Superior temporal gyrus (tissue), 1 donor: ENCODE results near the gene CAMTA1.
"Not testable (repeated sequence)": the region's sequence is repeated elsewhere in the genome, so short reads cannot be mapped to it uniquely, and the experiment has no call there.

Experiments used
- DNase-seq: peaks from one replicate; pipeline ENCODE4 v3.0.0-alpha.2; 2016; ENCODE audit errors: extremely low spot score

The CAMTA1 gene

DNA sequence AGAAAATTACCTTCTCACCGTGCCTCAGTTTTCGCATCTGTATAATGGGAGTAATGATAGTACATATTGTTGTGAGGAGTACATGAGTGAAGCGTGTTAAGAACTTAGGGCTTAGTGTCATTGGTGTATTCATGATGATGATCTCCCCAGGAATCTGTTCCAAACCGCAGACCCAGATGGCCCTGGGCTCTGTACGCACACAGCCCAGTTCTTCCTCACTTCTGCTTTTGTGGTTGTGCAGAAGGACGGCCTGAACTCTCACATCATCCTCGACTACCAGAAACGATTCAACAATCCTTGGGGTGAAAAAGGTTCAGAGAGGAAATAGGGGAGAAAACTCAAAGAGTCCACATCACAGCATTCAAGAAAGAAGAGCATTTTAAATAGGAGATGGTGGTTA, 323.0 kb downstream of the CAMTA1 start:
- no peak for DNase-seq

DNA sequence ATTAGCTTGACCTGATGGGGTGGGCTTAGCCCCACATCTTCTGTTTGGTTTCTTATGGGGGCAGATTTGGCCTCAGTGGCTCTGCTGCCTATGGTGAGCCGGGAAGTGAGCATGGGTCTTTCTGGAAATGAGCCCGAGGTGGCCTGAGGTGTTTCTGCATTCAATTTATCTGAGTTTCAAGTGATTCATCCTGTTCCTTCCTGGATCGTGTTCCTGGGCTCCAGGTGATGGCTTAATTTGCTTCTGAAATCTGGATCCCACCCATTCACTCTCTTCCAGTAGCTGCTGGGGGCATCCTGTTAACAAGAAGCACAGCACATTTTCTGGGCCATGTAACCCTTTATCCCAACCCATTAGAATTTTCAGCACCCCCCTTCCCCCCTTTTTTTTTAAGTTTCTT, 324.6 kb downstream of the CAMTA1 start:
- no peak for DNase-seq

DNA sequence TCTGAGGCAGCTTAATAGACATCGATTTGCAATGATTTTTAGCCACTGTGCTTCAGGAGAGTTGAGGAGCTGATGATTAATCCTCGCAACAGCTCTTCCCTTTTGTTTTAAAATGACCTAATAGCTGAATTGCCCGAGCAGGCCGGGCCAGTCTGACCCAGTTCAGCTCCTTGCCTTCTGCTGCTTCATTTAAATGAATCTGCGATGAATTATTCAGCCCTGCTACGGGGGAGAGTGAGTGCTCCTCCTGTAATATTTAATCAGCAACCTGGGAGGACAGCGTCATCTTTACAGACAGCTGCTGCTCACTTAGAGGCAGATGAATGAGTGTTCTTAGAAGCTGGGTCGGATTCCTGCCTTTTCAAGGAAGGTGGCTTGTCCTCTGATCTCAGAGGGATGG, 325.1 kb downstream of the CAMTA1 start:
- no peak for DNase-seq

DNA sequence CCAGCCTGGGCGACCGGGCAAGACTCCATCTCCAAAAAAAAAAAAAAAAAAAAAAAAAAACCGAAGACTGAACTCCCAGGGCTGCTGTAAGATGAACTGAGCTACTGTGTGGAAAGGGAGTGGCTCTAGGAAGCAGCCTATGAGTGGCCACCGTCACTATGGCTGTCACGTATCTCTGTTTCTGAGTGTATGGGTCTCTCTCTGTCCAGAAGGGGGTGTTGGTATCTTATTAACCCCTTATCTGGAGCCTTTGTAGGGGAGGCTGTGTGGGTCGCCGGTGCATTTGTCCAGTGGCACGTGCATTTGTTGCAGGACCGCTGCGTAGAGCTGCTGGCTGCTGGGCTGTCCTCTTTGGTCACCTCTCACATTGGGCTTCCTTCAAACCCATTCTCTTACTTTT, 326.6 kb downstream of the CAMTA1 start:
- DNase-seq, result no peak

DNA sequence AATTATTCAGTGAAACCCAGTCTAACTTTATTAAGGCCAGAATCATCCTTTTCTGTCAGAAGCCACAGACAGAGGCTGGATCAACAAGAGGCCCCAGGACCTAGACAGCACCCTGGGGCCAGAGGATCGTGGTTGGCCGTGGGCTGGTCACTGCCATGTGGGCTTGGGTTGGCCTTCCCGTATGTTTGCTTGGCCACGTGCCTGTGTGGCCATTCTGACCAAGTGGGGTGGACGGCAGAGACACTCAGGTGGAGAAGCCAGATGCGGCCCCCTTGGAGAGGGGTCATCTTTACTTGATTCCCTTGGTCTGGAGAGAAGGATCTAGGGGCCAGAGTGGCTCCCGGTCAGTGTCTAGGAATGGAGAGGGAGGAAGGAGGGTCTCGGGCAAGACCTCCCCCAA, 327.9 kb downstream of the CAMTA1 start:
- no peak for DNase-seq

DNA sequence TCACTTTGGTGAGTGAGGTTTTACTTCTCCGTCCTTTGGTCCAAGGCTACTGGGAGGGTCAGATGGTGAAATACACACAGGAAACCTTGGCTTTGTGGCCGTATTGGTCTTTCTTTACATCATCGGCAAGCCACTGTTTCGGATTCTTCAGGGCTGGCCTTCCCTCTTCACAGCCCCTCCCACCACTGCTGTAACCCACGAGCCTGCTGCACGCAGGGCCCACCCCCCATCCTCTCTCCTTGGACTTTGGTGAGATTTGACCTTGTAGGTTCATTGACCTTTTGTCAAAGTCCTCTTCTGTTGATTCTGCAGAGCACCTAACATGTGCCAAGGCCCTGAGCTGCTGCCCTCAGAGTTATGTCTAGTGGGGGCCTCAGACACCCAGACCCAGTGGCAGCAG, 328.6 kb downstream of the CAMTA1 start:
- no peak for DNase-seq

DNA sequence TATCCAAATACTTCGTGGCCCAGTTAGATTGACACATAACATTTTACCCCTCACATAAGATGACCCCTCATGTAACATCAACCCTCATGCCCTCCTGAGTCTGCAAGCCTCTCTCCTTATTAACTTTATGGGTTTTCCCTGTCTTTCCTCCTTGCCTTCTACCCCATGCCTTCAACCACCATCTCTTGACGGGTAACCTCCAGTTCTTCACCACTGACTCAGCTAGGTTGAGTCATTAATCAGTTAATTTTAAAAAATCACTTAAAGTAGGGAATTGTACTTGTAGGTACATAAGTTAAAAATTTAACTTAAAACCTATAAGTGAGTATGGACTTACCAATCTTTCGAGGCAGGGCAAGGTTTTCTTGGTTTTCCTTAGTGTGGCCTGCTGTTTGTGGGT, 330.7 kb downstream of the CAMTA1 start:
- DNase-seq, result no peak

DNA sequence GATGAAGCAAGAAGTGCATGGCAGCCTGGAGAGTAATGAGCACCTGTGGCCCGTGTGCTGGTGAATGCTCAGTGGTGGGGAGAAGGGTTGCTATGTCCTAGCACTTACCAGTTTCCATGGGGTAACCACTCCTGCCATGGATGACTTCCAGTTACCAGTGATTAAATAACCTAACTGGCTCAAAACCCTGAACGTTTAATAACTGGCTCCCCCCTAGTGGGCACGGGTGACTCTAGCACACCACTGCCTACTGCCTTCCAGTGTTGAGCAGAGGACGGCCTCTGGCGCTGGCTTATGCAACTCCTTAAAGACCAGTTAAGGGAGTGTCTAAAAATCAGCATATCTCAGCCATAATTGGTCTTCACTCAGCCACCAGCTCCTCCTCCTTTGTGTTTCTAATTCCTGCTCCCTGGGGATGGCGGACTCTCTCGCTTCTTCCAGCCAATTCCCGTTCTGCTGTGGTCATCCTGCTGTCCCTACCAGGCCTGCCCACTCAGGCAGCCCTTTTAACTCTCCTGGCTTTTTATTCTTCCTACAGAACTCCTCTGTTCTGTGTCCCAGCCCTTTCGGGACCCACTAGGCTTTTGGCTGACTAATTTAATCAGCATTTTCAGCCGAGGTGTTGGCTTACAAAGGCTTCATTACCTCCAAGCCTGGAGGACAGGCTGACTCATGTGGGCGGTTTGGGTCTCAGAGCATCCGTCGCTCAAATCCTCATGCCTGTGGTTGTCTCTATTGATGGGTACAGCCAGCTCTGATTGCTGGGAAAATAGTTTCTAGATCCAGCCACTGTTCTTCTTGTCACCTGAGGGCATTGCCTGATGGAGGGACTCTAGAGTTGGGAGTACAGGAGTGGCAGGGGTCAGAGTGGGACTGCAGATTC, 332.4 kb downstream of the CAMTA1 start:
- no peak for DNase-seq

DNA sequence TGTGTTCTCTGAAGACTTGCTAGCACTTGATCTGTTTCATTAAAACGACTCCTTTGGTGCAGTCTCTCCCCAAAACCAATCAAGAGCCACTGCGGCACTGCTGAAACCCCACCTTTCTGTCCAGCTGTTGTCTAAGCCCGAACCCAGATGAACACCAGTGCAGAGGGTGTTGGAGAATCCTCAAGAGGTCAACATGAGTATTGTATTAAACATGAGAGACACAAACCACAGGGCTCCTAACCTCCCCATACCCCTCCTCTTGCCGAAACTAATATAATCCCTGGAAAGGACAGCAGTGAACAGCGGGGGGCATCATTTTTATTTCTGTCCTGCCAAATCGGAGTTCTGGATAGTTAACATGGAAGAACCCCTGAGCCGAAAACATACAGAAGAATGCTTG, 333.9 kb downstream of the CAMTA1 start:
- DNase-seq, result no peak

DNA sequence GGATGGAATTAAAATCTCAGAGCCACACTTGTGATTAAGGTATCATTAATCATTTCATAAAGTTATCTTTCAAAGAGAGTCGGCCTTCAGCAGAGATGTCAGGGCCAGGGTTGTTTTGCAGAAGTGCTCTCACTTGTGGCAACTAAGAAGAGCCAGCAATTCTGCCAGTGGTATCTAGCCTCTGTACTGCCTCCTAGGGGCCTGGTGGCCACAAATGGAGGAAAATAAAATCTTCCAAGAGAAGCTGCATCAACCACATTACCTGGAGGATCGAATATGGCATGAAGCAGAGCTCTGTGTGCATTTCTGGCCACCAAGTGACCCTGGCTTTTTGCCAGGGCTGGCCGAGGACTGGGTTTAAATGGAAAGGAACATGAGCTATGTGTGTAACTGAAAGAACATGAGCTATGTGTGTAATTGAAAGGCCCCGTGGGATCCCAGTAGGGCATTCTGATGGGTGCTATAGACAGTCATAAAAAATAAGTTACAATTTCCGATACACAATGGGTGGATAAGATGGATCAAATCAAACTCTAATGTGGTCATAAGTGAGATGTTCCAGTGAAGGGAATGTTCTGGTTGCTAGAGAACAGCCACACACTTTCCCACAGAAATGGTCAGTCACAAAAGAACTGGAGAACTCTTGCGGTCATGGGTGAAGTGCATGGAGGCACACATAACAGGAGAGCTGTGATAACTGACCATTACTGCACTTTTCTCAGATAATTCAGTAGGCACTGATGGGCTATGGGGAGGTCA, 335.8 kb downstream of the CAMTA1 start:
- no peak for DNase-seq

DNA sequence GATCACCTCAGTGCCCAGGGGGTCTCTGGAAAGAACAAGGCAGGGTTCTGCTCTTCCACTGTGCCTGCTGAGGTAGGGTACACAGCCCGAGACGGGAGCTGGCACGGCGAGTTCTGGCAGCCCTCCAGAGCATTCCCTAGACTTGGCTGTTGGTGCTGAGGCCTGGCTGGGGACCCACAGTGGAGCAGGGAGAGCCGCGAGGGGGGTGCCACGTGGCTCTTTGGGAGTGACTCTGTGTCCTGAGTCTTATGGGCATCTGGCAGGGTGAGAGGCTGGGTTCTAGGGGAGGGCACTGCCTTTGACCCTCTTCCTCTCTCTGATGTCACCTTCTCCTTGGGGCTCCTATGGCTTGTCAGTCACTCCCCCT, 336.4 kb downstream of the CAMTA1 start:
- DNase-seq, result peak; percentile 31

DNA sequence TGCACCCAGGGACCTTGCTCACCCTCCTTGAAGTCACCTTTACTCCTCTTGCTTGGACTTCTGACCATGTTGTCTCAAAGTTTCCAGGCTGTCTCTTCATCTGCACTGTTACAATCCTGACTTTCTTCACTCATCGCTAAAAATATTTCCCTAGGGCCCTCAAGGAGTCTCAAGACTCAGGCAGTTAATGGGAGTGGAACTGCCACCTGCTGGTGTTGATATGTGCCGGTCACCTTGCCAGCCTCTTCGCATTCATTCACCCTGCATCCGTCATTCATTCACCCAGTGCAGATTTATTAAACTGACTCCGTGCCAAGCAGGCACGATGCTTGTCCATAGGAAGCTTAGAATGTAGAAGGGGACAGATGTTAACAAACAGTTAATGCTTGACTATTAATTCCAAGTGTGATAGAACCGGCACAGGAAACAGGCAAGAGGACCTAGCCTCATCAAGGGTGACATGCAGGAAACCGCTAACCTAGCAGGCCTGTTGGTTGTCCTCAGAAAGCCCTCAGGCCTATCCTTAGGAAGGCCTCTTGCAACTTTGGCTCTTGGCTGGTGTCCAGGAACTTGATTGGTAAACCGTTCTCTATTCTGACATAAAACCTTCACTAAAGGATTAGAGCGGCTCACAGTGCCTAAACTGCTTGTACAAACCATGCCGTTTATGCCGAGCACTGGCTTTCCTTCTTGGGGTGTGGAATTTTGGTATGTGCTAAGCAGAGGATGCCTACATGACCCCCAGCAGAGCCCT, 342.2 kb downstream of the CAMTA1 start:
- no peak for DNase-seq

DNA sequence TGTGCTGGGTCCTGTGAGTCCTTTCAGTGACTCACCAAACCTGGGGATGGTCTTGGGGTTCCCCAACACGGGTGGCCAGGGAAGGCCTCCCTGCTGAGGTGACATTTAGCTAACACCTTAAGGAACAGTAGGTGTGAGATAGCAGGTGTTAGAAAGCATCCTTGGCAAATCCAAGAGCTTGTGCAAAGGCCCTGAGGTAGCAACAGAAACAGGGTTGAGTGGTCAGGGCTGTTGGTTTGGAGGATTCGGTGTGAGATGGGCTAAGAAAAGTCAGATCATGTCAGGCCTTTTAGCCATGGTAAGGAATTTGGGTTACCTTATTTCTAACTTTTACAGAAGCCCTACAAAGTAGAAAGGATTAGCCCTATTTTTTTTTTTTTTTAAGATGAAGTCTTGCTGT, 343.0 kb downstream of the CAMTA1 start:
- DNase-seq, result no peak

DNA sequence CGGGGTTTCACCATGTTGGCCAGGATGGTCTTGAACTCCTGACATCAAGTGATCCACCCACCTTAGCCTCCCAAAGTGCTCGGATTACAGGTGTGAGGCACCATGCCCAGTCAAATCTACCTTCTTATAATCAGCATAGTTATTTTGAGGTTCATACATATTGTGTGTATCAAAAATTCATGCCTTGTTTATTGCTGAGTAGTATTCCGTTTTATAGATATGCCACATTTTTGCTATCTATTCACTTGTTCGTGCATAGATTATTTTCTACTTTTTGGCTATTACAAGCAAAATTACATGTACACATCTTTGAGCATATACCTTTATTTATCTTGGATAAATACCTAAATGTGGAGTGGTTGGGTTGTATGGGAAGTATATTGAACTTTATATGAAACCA, 344.9 kb downstream of the CAMTA1 start:
- no peak for DNase-seq

DNA sequence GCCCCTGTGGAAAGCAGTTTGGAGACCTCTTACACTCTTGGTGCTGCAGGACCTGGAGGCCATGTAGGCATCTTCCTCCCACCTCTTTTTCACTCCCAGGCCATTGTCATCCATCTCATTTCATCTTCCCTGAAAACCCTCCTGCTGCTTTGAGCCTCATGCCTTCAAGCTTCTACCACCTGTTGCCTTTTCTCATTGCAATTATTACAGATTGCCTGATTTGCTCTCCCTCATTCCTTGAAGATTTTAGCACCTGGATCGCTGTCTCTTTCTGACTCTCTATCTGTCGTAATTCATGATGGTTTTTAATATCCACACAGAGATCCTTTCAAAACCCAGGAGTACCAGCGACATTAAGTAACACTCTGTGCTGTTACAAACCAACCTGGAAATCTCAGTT, 350.2 kb downstream of the CAMTA1 start:
- DNase-seq, result no peak

DNA sequence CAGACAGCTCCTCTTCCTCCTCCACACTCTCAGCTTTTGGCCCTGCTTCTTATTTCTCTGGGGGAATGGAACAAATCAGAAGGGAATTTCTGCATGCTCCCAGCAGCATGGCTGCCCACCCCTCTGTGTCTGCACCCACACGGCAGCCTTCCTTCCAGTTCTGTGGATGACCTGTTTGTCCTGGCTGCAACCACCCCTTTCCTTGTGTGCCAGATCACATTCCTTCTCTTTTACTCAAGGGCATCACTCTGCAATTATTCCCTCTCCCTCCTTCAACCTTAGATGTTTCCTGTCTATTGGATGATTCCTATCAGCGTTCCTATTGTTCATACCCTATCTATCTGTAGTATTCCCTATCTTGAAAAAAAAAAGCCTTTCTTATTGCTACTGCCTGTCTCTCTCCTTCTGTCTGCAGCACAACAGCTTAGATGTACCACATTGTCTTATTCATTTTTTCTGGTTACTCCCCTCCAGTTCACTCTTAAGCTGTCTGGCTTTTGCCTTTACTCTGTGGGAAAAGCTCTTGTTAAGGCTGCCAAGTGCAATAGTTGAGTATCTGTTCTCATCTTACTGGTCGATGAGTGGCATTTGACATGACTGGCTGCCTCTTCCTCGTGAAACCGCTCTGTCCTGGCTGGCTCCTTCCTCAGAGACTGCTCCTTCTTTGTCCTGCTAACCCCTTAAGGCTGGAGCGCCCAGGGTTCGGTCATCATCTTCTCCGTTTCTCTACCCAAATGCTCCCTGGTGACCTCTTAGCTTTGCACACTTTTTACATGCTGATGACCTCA, 351.1 kb downstream of the CAMTA1 start:
- DNase-seq, result no peak

DNA sequence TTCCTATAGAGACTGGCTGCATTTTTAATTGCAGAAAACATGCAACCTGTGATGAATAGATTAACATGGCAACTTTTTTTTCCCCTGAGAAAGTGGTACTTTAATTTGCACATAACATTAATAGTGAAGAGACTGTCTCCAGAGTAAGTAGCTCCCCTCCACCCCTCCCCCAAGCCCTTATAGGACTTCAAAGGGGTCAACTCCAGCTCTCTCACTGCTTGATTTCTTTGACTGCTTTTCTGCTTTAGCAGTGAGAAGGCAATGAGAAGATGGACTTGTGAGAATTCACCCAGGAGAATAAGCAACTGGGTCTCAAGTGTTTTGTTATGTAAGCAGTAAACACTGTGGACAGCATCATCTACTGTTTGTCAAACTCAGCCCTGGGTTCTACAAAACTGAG, 355.0 kb downstream of the CAMTA1 start:
- DNase-seq, result no peak

DNA sequence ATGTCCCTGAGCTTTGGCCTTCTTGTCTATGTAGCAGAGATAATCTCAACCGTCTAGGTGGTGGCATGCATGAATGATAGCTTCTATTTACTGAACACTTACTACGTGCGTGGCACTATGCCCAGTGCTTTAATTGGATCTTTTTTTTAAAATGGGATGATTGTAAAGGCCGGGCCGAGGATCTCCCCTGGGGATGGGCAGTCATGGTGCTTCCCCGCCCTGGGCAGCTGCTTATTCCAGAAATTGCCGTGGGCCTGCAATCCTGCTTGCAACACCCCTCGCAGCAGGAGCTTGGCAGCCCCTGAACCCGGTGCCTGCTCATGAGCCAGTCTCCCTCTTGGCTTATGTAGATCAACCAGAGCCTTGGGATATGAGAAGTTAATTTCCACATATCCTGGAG, 360.7 kb downstream of the CAMTA1 start:
- no peak for DNase-seq

DNA sequence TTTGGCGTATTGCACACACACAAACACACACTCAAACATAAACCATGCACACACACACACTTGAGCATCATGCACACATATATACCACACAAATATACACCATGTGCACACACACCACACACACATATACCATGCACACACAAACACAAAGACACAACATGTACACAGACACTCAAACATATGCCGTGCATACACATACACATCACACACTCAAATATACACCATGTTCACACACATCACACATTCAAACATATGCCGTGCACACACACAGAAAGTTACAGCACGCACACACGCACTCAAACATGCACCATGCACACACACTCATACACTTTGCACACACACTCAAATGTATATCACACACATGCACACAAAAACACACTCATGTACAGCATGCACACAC, 361.5 kb downstream of the CAMTA1 start:
- DNase-seq, result no peak

DNA sequence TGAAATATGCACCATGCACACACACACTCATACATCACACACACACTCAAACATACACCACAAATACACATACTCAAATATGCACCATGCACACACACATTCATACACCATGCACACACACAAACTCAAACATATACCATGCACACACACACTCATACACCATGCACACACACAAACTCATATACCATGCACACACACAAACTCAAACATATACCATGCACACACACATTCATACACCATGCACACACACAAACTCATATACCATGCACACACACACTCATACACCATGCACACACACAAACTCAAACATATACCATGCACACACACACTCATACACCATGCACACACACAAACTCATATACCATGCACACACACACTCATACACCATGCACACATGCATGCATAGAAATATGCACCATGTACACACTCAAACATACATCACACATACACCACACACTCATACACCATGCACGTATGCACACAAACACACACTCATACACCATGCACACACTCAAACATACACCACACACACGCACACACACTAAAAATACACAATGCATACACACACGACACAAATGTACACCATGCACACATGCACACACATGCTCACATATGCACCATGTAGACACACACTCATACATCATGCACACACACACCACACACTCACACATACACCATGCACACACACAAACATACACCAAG, 362.5 kb downstream of the CAMTA1 start:
- not testable (repeated sequence) for DNase-seq
